ENCODE data around the gene LMO4. TPM values are rescaled to one million over a fixed set of nuclear protein-coding genes. Genes with fewer than 3 reads are reported as not detected.

Gene LMO4
- total and polyA plus RNA-seq, 2 of the 13 experiments (the other 11 are each of a cell fraction or from before 2014, with no cell fraction given): 19.3 to 49.9 TPM

DNA sequence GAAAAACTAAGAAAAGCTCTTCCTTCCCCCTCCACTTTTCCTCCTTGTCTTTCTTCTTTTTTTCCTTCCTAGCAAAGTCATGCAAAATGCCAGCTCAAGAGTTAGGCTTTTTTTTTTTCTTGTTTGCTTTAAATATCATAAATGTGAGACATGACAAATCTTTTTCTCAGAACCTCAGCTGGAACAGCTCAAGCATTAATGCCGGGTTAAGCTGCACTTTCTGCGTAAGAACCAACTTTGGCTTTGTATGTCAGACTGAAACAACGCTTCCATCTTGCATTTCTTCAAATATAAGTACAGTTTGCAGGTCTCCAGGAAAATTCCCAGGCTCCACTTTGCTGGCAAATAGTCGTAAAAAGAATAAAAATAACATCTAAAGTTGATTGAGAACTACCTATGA, 20.7 kb upstream of the LMO4 start:
- no TSS peak for BruUV-seq (replicated peaks)
- no peak overlapping the region for H3K9ac ChIP-seq (ENCODE audit: insufficient read depth, low read depth, low read length)
- H3K36me3 ChIP-seq (replicated peaks in 1 of 2; ENCODE audit: control insufficient read depth in 1 of 2, insufficient read depth in 2 of 2, low read length in 2 of 2): no peaks in the 10 kb centered on the region
- no peak overlapping the region for H3K4me2 ChIP-seq (ENCODE audit: low read depth, low read length)
- no peaks in the 10 kb centered on the region for H3K9me3 ChIP-seq (ENCODE audit: low read length)
- H3K4me3 ChIP-seq (replicated peaks in 1 of 3; ENCODE audit: insufficient read depth in 1 of 3, low read depth in 2 of 3, low read length in 3 of 3): no peak overlapping the region
- ATAC-seq (no peak), FAIRE-seq (no peak), DNase-seq (ENCODE audit: low spot score) (no peak)
- no peak overlapping the region for H3K27ac ChIP-seq (ENCODE audit: extremely low read length, insufficient read depth, low read length)
- H3K4me1 ChIP-seq (ENCODE audit: insufficient read depth, low read length): no peaks in the 10 kb centered on the region
- ChIA-PET CTCF (ENCODE audit: low intra/inter-chr PET ratio, low total read pairs) (no interaction called here), POLR2A (no interaction called here)
- H2AFZ ChIP-seq (ENCODE audit: low read length): no peak overlapping the region
- no peaks in the 10 kb centered on the region for H3K79me2 ChIP-seq (ENCODE audit: insufficient read depth, low read length)
- no peaks in the 10 kb centered on the region for H4K20me1 ChIP-seq (ENCODE audit: insufficient read depth, low read length)
- in situ Hi-C loops (cut with HindIII; ENCODE audit: extremely low pct_ligation_motif_present, low pct_unique_long_range_greater_than_20kb) (loop anchor here (25.0 kb wide), 1 partner anchor 1254 kb away; no protein-coding TSS in a partner anchor), intact Hi-C loops (cut with micrococcal nuclease; ENCODE audit: unreplicated experiment) (no loop called here)
- H3K27me3 ChIP-seq (ENCODE audit: control insufficient read depth in 1 of 2, insufficient read depth in 2 of 2, low read length in 2 of 2): peaks cover 2 to 30% of the 10 kb centered on the region in 2 experiments; a peak in 3 of 5 replicates
- WGBS (ENCODE audit: low lambda C conversion rate): 33% methylated on average over 4 of the region's 4 CpGs
- no peak for TF ChIP-seq ZNF333 (CRISPR knock-in tag; IDR thresholded peaks at IDR 0.05; ENCODE audit: borderline replicate concordance)

DNA sequence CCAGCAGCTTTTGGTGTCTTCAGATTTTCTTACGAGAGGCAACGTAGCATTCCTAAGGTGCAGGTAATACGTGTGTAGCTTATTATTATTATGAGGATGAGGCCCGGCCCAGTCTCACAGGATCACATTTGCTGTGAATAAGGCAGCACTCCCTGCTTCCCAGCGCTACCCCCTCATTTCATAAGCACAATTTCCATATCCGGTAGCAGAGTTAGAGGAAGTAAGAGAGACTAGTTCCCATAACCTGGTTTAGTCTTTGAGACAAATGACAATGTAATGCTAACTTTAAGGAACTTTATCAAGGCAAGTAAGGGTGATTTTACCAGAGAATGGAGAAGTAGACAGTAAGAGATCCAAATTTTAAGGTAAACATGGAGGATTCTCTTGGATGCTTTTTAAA, 14.6 kb upstream of the LMO4 start:
- no TSS peak for BruUV-seq (replicated peaks)
- Histone ChIP-seq H3K36me3 (replicated peaks in 1 of 2; ENCODE audit: control insufficient read depth in 1 of 2, insufficient read depth in 2 of 2, low read length in 2 of 2) (no peaks in the 10 kb centered on the region), H2AFZ (ENCODE audit: low read length) (no peak overlapping the region), H3K9ac (ENCODE audit: insufficient read depth, low read depth, low read length) (no peak overlapping the region), H3K4me1 (ENCODE audit: insufficient read depth, low read length) (no peaks in the 10 kb centered on the region), H3K4me3 (replicated peaks in 1 of 3; ENCODE audit: insufficient read depth in 1 of 3, low read depth in 2 of 3, low read length in 3 of 3) (no peak overlapping the region), H3K4me2 (ENCODE audit: low read depth, low read length) (no peak overlapping the region), H3K9me3 (ENCODE audit: low read length) (no peaks in the 10 kb centered on the region), H3K27me3 (ENCODE audit: control insufficient read depth in 1 of 2, insufficient read depth in 2 of 2, low read length in 2 of 2) (peaks cover 0 to 28% of the 10 kb centered on the region in 2 experiments; a peak in 3 of 5 replicates), H4K20me1 (ENCODE audit: insufficient read depth, low read length) (no peaks in the 10 kb centered on the region), H3K79me2 (ENCODE audit: insufficient read depth, low read length) (no peaks in the 10 kb centered on the region), H3K27ac (ENCODE audit: extremely low read length, insufficient read depth, low read length) (no peak overlapping the region)
- no peak for DNase-seq (ENCODE audit: low spot score)
- TF ChIP-seq, protein P1, sequence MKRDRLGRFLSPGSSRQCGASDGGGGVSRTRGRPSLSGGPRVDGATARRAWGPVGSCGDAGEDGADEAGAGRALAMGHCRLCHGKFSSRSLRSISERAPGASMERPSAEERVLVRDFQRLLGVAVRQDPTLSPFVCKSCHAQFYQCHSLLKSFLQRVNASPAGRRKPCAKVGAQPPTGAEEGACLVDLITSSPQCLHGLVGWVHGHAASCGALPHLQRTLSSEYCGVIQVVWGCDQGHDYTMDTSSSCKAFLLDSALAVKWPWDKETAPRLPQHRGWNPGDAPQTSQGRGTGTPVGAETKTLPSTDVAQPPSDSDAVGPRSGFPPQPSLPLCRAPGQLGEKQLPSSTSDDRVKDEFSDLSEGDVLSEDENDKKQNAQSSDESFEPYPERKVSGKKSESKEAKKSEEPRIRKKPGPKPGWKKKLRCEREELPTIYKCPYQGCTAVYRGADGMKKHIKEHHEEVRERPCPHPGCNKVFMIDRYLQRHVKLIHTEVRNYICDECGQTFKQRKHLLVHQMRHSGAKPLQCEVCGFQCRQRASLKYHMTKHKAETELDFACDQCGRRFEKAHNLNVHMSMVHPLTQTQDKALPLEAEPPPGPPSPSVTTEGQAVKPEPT (CRISPR knock-in tag; IDR thresholded peaks at IDR 0.05; ENCODE audit: low read depth): no peak
- TF ChIP-seq ATRX (CRISPR knock-in tag; IDR thresholded peaks at IDR 0.05; ENCODE audit: borderline replicate concordance): no peak
- TF ChIP-seq HMG20A (CRISPR knock-in tag; IDR thresholded peaks at IDR 0.05; ENCODE audit: borderline replicate concordance): no peak
- TF ChIP-seq PHF21A (CRISPR knock-in tag; IDR thresholded peaks at IDR 0.05): no peak
- TF ChIP-seq RXRA (CRISPR knock-in tag; IDR thresholded peaks at IDR 0.05): no peak
- no peak for TF ChIP-seq ZNF234 (CRISPR knock-in tag; conservative IDR thresholded peaks at IDR 0.05)
- TF ChIP-seq ZNF446 (CRISPR knock-in tag; IDR thresholded peaks at IDR 0.05): no peak
- no peak for TF ChIP-seq SP5 (CRISPR knock-in tag; IDR thresholded peaks at IDR 0.05; ENCODE audit: borderline replicate concordance, low read depth)
- TF ChIP-seq, protein P2, sequence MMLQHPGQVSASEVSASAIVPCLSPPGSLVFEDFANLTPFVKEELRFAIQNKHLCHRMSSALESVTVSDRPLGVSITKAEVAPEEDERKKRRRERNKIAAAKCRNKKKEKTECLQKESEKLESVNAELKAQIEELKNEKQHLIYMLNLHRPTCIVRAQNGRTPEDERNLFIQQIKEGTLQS (CRISPR knock-in tag; IDR thresholded peaks at IDR 0.05): no peak
- no peak for TF ChIP-seq MIXL1 (CRISPR knock-in tag; IDR thresholded peaks at IDR 0.05)
- no peak for TF ChIP-seq GZF1 (CRISPR knock-in tag; IDR thresholded peaks at IDR 0.05)
- no peak for TF ChIP-seq DPF2 (CRISPR knock-in tag; IDR thresholded peaks at IDR 0.05; ENCODE audit: borderline replicate concordance, low read depth)
- POLR2A ChIA-PET: no interaction called here
- in situ Hi-C loops (cut with HindIII; ENCODE audit: extremely low pct_ligation_motif_present, low pct_unique_long_range_greater_than_20kb): loop anchor here (25.0 kb wide), 1 partner anchor 1248 kb away; no protein-coding TSS in a partner anchor
- FAIRE-seq: no peak
- 47% methylated on average over 6 of the region's 6 CpGs for WGBS (ENCODE audit: low lambda C conversion rate)
- no peak for ATAC-seq
- CTCF ChIA-PET (ENCODE audit: low intra/inter-chr PET ratio, low total read pairs): no interaction called here
- intact Hi-C loops (cut with micrococcal nuclease; ENCODE audit: unreplicated experiment): no loop called here
